OCI-LY3 (cell line): ENCODE results near the gene ALPP.

ENCODE experiments used
- EZH2phosphoT487 ChIP-seq: fragments of 200-600 bp; shearing (Covaris generic); IDR thresholded peaks from 2 replicates; pipeline ENCODE4 v1.6.1; 2018; ENCODE audit warnings: antibody characterized with exemption, mixed run types, low read depth
- TF ChIP-seq, protein P1 (sequence below): fragments of 200-600, 300-600 bp; sonication (generic); IDR thresholded peaks from 2 replicates; pipeline ENCODE4 v1.5.1; 2014; ENCODE audit warnings: antibody characterized with exemption, low read length, low read depth

DNA sequence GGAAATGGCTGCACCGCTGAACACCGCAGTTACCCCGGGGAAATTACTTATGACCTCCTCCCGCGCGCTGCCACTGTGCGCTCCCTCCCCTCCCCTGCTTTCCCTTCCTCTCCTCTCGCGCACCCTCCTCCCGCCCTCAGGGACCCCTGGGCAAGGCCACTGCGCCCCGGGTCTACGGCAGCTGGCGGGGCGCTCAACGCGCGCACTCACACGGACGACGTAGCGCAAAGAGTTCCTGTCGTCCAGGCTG is 7.9 kb downstream of the ALPP start:
- TF ChIP-seq, protein P1, sequence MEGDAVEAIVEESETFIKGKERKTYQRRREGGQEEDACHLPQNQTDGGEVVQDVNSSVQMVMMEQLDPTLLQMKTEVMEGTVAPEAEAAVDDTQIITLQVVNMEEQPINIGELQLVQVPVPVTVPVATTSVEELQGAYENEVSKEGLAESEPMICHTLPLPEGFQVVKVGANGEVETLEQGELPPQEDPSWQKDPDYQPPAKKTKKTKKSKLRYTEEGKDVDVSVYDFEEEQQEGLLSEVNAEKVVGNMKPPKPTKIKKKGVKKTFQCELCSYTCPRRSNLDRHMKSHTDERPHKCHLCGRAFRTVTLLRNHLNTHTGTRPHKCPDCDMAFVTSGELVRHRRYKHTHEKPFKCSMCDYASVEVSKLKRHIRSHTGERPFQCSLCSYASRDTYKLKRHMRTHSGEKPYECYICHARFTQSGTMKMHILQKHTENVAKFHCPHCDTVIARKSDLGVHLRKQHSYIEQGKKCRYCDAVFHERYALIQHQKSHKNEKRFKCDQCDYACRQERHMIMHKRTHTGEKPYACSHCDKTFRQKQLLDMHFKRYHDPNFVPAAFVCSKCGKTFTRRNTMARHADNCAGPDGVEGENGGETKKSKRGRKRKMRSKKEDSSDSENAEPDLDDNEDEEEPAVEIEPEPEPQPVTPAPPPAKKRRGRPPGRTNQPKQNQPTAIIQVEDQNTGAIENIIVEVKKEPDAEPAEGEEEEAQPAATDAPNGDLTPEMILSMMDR: no peak
- TF ChIP-seq EZH2phosphoT487: no peak
